ENCODE data around the gene ANKRD34B. TPM values are rescaled to one million over a fixed set of nuclear protein-coding genes. Genes with fewer than 3 reads are reported as not detected.

Gene ANKRD34B
- total RNA-seq, 1 experiment from 2014 or later = not detected

DNA sequence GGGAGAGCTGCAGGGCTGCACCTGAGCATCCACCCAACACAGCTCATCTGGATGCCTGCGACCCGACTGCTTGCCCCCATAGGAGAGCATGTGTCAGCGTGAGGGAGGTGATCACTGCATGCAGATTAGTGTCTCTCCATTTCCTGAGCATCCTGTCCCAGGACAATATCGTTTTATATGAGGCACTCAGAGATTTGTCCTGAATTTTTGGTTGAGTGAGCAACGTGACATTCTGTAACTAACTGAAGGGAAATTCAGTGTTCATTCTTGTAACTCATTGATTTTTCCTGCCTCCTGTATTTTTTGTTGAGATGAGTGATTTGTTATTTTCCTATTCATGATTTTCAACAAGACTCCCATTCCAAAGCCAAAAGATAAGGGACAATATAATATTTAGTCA is 20.7 kb upstream of the ANKRD34B start:
- H3K36me3 ChIP-seq (ENCODE audit: control insufficient read depth in 1 of 2, insufficient read depth in 2 of 2, low read length in 2 of 2) = no peaks in the 10 kb centered on the region
- no peak for DNase-seq (ENCODE audit: low read depth, low spot score)
- ChIA-PET RAD21 (ENCODE audit: low non-redundant PET in 1 of 2, low total read pairs in 2 of 2, uncharacterized antibody in 2 of 2, unreplicated experiment in 2 of 2) (no interaction called here), CTCF (no interaction called here), POLR2A (no interaction called here)
- H3K4me3 ChIP-seq (replicated peaks in 1 of 2; ENCODE audit: low read depth in 1 of 2, low read length in 2 of 2) = no peak overlapping the region
- H3K9me3 ChIP-seq (ENCODE audit: control insufficient read depth in 1 of 2, insufficient read depth in 1 of 2, low read depth in 1 of 2, low read length in 2 of 2) = no peaks in the 10 kb centered on the region
- H2AFZ ChIP-seq (ENCODE audit: low read depth, low read length, poor library complexity, severe bottlenecking) = no peak overlapping the region
- TF ChIP-seq YY1 (IDR thresholded peaks at IDR 0.05; ENCODE audit: extremely low read depth, insufficient replicate concordance, low read depth, low read length) = no peak
- TF ChIP-seq RAD21 (IDR thresholded peaks at IDR 0.05; ENCODE audit: low read depth) = no peak
- no peak for TF ChIP-seq SP1 (IDR thresholded peaks at IDR 0.05; ENCODE audit: low read depth)
- TF ChIP-seq, protein P1, sequence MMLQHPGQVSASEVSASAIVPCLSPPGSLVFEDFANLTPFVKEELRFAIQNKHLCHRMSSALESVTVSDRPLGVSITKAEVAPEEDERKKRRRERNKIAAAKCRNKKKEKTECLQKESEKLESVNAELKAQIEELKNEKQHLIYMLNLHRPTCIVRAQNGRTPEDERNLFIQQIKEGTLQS (IDR thresholded peaks at IDR 0.05) = no peak
- TF ChIP-seq FOSL1 (IDR thresholded peaks at IDR 0.05; ENCODE audit: low read depth) = no peak
- TF ChIP-seq ZFX (IDR thresholded peaks at IDR 0.05) = no peak
- TF ChIP-seq, protein P2, sequence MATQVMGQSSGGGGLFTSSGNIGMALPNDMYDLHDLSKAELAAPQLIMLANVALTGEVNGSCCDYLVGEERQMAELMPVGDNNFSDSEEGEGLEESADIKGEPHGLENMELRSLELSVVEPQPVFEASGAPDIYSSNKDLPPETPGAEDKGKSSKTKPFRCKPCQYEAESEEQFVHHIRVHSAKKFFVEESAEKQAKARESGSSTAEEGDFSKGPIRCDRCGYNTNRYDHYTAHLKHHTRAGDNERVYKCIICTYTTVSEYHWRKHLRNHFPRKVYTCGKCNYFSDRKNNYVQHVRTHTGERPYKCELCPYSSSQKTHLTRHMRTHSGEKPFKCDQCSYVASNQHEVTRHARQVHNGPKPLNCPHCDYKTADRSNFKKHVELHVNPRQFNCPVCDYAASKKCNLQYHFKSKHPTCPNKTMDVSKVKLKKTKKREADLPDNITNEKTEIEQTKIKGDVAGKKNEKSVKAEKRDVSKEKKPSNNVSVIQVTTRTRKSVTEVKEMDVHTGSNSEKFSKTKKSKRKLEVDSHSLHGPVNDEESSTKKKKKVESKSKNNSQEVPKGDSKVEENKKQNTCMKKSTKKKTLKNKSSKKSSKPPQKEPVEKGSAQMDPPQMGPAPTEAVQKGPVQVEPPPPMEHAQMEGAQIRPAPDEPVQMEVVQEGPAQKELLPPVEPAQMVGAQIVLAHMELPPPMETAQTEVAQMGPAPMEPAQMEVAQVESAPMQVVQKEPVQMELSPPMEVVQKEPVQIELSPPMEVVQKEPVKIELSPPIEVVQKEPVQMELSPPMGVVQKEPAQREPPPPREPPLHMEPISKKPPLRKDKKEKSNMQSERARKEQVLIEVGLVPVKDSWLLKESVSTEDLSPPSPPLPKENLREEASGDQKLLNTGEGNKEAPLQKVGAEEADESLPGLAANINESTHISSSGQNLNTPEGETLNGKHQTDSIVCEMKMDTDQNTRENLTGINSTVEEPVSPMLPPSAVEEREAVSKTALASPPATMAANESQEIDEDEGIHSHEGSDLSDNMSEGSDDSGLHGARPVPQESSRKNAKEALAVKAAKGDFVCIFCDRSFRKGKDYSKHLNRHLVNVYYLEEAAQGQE (IDR thresholded peaks at IDR 0.05; ENCODE audit: low read depth) = no peak
- TF ChIP-seq, protein P3, sequence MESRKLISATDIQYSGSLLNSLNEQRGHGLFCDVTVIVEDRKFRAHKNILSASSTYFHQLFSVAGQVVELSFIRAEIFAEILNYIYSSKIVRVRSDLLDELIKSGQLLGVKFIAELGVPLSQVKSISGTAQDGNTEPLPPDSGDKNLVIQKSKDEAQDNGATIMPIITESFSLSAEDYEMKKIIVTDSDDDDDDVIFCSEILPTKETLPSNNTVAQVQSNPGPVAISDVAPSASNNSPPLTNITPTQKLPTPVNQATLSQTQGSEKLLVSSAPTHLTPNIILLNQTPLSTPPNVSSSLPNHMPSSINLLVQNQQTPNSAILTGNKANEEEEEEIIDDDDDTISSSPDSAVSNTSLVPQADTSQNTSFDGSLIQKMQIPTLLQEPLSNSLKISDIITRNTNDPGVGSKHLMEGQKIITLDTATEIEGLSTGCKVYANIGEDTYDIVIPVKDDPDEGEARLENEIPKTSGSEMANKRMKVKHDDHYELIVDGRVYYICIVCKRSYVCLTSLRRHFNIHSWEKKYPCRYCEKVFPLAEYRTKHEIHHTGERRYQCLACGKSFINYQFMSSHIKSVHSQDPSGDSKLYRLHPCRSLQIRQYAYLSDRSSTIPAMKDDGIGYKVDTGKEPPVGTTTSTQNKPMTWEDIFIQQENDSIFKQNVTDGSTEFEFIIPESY (IDR thresholded peaks at IDR 0.05; ENCODE audit: extremely low read depth, insufficient replicate concordance, low read length) = no peak
- no peak for TF ChIP-seq JUND (IDR thresholded peaks at IDR 0.05)
- TF ChIP-seq, protein P4, sequence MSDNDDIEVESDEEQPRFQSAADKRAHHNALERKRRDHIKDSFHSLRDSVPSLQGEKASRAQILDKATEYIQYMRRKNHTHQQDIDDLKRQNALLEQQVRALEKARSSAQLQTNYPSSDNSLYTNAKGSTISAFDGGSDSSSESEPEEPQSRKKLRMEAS (IDR thresholded peaks at IDR 0.05) = no peak
- TF ChIP-seq EZH2phosphoT487 (IDR thresholded peaks at IDR 0.05; ENCODE audit: borderline replicate concordance) = no peak
- no peak for TF ChIP-seq EGR1 (IDR thresholded peaks at IDR 0.05; ENCODE audit: low read depth)
- TF ChIP-seq SIN3A (IDR thresholded peaks at IDR 0.05; ENCODE audit: low read depth) = no peak
- no peak for TF ChIP-seq SRF (IDR thresholded peaks at IDR 0.05; ENCODE audit: low read depth)
- TF ChIP-seq TCF7L2 (IDR thresholded peaks at IDR 0.05; ENCODE audit: borderline replicate concordance, extremely low read depth, insufficient read depth, insufficient read length) = no peak
- no peak for TF ChIP-seq CBX3 (IDR thresholded peaks at IDR 0.05; ENCODE audit: low read depth)
- TF ChIP-seq ZNF274 (IDR thresholded peaks at IDR 0.05; ENCODE audit: low read depth, low read length) = no peak
- H4K20me1 ChIP-seq (ENCODE audit: insufficient read depth) = no peaks in the 10 kb centered on the region
- no TSS peak for BruUV-seq (replicated peaks)
- no peak overlapping the region for H3K27ac ChIP-seq (ENCODE audit: low read depth, low read length)
- intact Hi-C loops (cut with micrococcal nuclease) = no loop called here
- H3K27me3 ChIP-seq (ENCODE audit: insufficient read depth, low read length) = no peaks in the 10 kb centered on the region
- H3K4me1 ChIP-seq (ENCODE audit: control insufficient read depth in 1 of 2, insufficient read depth in 2 of 2, low read length in 2 of 2) = no peaks in the 10 kb centered on the region
- no peak overlapping the region for H3K9ac ChIP-seq (ENCODE audit: low read length)
- no peak overlapping the region for H3K4me2 ChIP-seq (ENCODE audit: low read length)
- no peaks in the 10 kb centered on the region for H3K9me2 ChIP-seq (ENCODE audit: insufficient read depth)
- no peaks in the 10 kb centered on the region for H3K79me2 ChIP-seq (ENCODE audit: insufficient read depth, low read length)
- ATAC-seq = no peak

All from HCT116 (cell line).